ENCODE measurements around the gene PRLH. TPM values are rescaled to one million over a fixed set of nuclear protein-coding genes. Genes with fewer than 3 reads are reported as not detected.
A peak's percentile ranks its signal among the peaks of the same experiment; 100 is the strongest.

The PRLH gene
- polyA plus RNA-seq, 2 of the 4 experiments (the other 2 are of a cell fraction): not detected

DNA sequence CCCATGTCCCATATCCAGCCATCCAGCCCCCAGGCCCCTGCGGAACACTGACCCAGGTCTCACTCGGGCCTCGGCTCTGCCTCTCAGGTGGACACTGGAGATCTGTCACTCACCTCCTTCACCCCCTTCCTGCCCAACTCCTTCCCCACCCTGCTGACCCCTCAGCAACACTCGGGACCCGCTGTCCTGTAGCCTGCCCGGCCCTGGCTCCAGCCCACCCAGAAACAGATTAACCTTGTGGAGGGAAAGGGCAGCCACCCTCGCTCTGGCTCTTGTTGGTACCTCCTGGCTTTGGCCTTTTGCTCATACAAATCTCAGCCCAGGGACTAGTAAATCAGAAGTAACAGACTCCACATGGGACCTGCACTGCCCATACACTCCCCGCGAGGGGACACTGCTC lies 29.8 kb upstream of the PRLH start:
- no peak overlapping the region for H3K4me3 ChIP-seq
- peaks cover 59% of the 10 kb centered on the region for H3K4me1 ChIP-seq
- 92% methylated on average over 6 of the region's 9 CpGs for WGBS (ENCODE audit: missing lambda C conversion rate)
- no peak for ATAC-seq
- H3K9me3 ChIP-seq: no peaks in the 10 kb centered on the region
- DNase-seq (ENCODE audit: low read depth in 1 of 2, low spot score in 1 of 2): no peak
- FAIRE-seq: no peak
- no peak overlapping the region for H3K4me2 ChIP-seq
- TF ChIP-seq CHD2 (IDR thresholded peaks at IDR 0.05; ENCODE audit: low read length, partially characterized antibody): no peak
- ChIA-PET POLR2A (no interaction called here), CTCF (interaction anchor here (1.3 to 2.8 kb wide), 4 partner anchors 24 to 126 kb away, joined by 4 to 16 read pairs (median 4); no protein-coding TSS in a partner anchor)
- H3K27ac ChIP-seq: peak overlapping the region in 1 of 2 experiments; percentile 18; a peak in 1 of 6 replicates

DNA sequence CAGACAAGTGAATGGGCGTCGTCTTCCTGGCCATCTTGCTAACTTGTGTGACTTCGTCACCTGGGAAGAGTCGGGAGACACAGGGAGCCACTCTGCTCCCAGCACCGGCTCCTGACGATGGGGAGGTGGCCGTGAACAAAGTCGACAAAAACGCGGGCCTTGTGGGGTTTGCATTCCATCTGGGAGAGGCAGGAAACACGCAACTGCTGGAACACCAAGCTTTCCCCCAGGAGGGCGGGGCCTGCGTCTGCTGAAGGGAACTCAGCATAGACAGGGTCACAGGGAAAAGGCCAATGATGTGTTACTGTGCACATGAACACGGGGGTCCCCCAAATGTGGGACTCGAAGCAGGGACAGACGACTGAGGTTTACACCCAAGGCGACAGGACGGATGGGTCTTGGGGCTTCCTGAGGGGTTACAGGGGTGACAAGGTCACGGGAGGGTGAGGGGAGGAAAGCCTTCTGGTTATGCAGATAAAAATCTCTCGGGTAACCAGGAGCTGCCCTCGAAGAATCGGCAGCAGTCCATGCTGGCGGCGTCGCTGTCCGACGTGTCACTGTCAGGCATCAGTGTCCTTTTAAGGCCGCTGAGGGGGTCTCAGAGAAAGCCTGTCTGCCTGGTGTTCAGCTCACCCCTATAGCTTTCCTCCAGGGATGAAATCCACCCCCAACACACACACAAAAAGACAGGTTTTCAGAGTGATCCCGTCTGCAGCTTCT lies 28.2 kb upstream of the PRLH start:
- H3K4me2 ChIP-seq: no peak overlapping the region
- peaks cover 59% of the 10 kb centered on the region for H3K4me1 ChIP-seq
- ATAC-seq (no peak), DNase-seq (ENCODE audit: low read depth in 1 of 2, low spot score in 1 of 2) (no peak), FAIRE-seq (no peak)
- TF ChIP-seq JUN (IDR thresholded peaks at IDR 0.05) (0 out of 5 replicates have a peak, but pooled peaks of 1 of the 2 experiments have one; percentile 2), SMC3 (IDR thresholded peaks at IDR 0.05) (no peak)
- POLR2A ChIA-PET: interaction anchor here (0.6 kb wide), 1 partner anchor 36 kb away, joined by 3 read pairs; no protein-coding TSS in a partner anchor
- 90% methylated on average over 29 of the region's 29 CpGs for WGBS (ENCODE audit: missing lambda C conversion rate)
- H3K9me3 ChIP-seq: no peaks in the 10 kb centered on the region
- no peak overlapping the region for H3K4me3 ChIP-seq
- CTCF ChIA-PET: interaction anchor here (0.9 to 4.5 kb wide), 4 partner anchors 11 to 67 kb away, joined by 3 to 26 read pairs (median 14); no protein-coding TSS in a partner anchor
- H3K27ac ChIP-seq: peak overlapping the region in 1 of 2 experiments; percentile 70; a peak in 1 of 6 replicates

DNA sequence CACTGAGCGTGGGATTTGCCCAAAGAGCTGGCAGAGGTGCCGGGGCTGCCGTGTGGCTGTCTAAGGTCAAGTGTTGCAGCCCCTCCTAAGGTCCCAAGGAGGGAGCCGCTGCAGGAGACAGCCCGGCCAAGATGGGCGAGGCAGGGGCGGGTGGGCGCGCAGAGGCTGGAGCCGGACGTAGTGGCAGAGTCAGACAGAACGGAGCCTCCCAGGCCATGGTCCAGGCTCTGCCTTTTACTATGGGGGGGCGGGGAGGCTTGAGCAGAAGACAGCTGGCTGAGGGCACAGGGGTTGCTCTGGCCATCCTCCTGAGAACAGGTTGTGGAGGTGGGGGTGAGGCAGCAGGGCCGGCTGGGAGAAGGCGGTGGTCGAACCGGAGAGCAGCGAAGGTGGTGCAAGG lies 27.5 kb upstream of the PRLH start:
- Histone ChIP-seq H3K4me1 (peaks cover 58% of the 10 kb centered on the region), H3K27ac (peak overlapping the region in 1 of 2 experiments; percentile 70; a peak in 3 of 6 replicates), H3K4me3 (no peak overlapping the region), H3K9me3 (no peaks in the 10 kb centered on the region), H3K4me2 (no peak overlapping the region)
- TF ChIP-seq, protein P1, sequence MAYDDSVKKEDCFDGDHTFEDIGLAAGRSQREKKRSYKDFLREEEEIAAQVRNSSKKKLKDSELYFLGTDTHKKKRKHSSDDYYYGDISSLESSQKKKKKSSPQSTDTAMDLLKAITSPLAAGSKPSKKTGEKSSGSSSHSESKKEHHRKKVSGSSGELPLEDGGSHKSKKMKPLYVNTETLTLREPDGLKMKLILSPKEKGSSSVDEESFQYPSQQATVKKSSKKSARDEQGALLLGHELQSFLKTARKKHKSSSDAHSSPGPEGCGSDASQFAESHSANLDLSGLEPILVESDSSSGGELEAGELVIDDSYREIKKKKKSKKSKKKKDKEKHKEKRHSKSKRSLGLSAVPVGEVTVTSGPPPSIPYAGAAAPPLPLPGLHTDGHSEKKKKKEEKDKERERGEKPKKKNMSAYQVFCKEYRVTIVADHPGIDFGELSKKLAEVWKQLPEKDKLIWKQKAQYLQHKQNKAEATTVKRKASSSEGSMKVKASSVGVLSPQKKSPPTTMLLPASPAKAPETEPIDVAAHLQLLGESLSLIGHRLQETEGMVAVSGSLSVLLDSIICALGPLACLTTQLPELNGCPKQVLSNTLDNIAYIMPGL (CRISPR knock-in tag; IDR thresholded peaks at IDR 0.05; ENCODE audit: borderline replicate concordance): no peak
- TF ChIP-seq CBX8 (IDR thresholded peaks at IDR 0.05): no peak
- peak; percentile 7; the same call in 1 of the 2 replicates for TF ChIP-seq TFCP2L1 (CRISPR knock-in tag; IDR thresholded peaks at IDR 0.05)
- TF ChIP-seq NPAS2 (CRISPR knock-in tag; IDR thresholded peaks at IDR 0.05; ENCODE audit: borderline replicate concordance): no peak
- no peak for TF ChIP-seq KDM1A (IDR thresholded peaks at IDR 0.05; ENCODE audit: low read depth)
- TF ChIP-seq RARB (CRISPR knock-in tag; IDR thresholded peaks at IDR 0.05): no peak
- ChIA-PET POLR2A (interaction anchor here (0.6 kb wide), 1 partner anchor 37 kb away, joined by 3 read pairs; no protein-coding TSS in a partner anchor), CTCF (interaction anchor here (0.9 to 4.5 kb wide), 5 partner anchors 10 to 68 kb away, joined by 3 to 26 read pairs (median 5); no protein-coding TSS in a partner anchor)
- WGBS (ENCODE audit: missing lambda C conversion rate): 92% methylated on average over 16 of the region's 18 CpGs
- DNase-seq (ENCODE audit: low read depth in 1 of 2, low spot score in 1 of 2): no peak
- ATAC-seq: peak in 1 of 2 experiments; percentile 16; a peak in 2 of 6 replicates
- no peak for FAIRE-seq

DNA sequence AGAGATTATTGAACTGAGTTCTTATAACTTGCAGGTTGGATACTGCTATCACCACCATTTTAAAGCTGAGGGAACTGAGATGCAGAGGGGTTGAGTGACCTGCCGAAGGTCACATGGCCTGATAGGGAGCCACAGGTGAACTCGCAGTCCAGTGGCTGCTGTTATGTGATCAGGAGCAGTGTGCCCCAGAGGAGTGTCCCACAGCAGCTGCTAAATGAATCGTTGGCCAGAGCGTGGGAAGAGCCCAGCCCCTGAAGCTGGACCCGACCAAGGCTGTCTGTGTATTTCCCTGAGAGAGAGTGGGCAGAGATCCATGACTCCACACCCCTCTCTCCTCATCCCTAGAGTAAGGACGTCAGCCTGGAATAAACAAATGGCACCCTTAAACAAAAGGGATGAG lies 26.7 kb upstream of the PRLH start:
- peaks cover 50% of the 10 kb centered on the region for H3K4me1 ChIP-seq
- H3K9me3 ChIP-seq: no peaks in the 10 kb centered on the region
- H3K4me2 ChIP-seq: 0 out of 3 replicates have a peak overlapping the region, but pooled peaks have one; percentile 15
- FAIRE-seq (no peak), ATAC-seq (peak; percentile 2 to 11; a peak in 3 of 6 replicates), DNase-seq (ENCODE audit: low read depth in 1 of 2, low spot score in 1 of 2) (no peak)
- TF ChIP-seq, protein P2, sequence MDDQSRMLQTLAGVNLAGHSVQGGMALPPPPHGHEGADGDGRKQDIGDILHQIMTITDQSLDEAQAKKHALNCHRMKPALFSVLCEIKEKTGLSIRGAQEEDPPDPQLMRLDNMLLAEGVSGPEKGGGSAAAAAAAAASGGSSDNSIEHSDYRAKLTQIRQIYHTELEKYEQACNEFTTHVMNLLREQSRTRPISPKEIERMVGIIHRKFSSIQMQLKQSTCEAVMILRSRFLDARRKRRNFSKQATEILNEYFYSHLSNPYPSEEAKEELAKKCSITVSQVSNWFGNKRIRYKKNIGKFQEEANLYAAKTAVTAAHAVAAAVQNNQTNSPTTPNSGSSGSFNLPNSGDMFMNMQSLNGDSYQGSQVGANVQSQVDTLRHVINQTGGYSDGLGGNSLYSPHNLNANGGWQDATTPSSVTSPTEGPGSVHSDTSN (IDR thresholded peaks at IDR 0.05): 0 out of 2 replicates have a peak, but pooled peaks have one; percentile 14
- no peak for TF ChIP-seq CEBPB (IDR thresholded peaks at IDR 0.05)
- TF ChIP-seq CBX8 (IDR thresholded peaks at IDR 0.05): no peak
- CTCF ChIA-PET: interaction anchor here (1.0 to 4.5 kb wide), 5 partner anchors 10 to 69 kb away, joined by 3 to 26 read pairs (median 12); no protein-coding TSS in a partner anchor
- 77% methylated on average over 6 of the region's 6 CpGs for WGBS (ENCODE audit: missing lambda C conversion rate)
- POLR2A ChIA-PET: interaction anchor here (1.3 kb wide), 1 partner anchor 27 kb away, joined by 4 read pairs; no protein-coding TSS in a partner anchor
- H3K27ac ChIP-seq: peak overlapping the region; percentile 50 to 70; a peak in 4 of 6 replicates
- H3K4me3 ChIP-seq: no peak overlapping the region

Measured in A549 (cell line).